NCI-H82 (cell line): ENCODE data around the gene HSPA6.
"Not testable (repeated sequence)": the region's sequence is repeated elsewhere in the genome, so short reads cannot be mapped to it uniquely, and the experiment has no call there.

Experiments used
- DNase-seq: peaks from one replicate; lab custom pipeline; 2025; lab: John Stamatoyannopoulos, UW

The HSPA6 gene

GRCh38 chr1:161503394-161503748, 21.0 kb upstream of the HSPA6 start:
- no peak for DNase-seq

DNA sequence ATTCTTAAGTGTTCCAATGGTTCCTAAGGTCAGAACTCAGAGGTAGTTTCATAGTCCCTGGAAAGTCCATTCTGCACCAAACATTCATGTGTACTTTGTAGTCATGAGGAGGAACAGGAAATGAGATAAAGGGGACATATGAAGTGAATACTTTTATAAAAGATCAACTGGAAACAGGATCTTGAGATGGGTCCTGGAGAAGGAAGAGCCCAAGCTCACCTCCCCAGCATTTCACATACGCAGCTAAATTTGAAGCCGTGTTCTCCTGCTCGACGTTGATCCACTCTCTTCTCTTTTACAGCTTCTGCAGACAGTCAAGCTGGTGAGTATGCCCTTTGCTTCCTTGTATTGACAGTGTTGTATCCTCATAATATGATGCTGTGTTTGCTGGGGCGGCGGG, 18.7 kb upstream of the HSPA6 start:
- no peak for DNase-seq

DNA sequence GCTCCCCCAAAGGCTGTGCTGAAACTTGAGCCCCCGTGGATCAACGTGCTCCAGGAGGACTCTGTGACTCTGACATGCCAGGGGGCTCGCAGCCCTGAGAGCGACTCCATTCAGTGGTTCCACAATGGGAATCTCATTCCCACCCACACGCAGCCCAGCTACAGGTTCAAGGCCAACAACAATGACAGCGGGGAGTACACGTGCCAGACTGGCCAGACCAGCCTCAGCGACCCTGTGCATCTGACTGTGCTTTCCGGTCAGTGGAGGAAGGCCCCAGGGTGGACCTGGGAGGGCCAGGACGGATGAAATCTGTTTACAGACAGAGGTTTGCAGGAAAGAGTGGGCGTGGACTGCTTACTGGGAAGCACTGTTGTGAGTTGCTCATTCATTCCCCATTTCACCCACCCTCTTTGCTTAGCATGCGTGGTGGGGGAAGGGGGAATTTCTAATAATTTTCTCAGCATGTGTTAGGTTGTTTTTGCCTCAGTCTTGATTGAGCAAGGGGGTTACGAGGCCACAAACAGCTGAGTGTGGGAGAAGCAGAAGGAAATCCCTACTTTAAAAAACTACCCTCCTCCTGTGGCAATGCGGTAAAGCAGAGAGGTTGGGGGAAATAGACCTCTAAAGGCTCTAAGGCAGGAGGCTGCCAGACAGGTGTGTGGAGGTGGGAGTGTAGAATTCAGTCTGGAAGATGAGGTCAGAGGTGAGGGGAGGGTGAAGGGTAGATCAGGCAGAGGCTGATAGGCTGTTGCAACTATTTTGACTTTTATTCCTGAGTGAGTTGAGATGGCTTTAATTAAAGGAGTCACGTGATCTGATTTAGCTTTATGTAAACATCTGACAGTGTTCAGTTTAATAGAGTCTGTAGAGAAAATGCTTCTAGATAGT, 17.8 kb upstream of the HSPA6 start:
- DNase-seq: no peak

DNA sequence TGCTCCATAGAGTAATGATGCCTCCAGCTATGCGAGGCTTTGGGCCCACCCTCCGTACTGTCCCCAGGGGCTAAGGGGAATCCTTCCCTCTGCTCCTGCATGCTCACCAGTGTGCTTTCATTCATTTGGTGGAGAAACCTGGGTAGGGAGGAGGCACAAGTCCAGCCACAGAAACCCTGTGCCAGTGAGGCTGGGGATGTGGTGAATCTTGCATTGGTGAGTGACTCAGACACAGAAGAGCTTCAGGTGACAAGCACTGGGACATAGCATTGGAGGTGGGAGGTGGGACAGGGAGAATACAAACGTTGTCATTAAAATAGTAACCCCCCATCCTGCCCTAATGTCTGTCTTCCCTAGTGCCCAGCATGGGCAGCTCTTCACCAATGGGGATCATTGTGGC, 13.9 kb upstream of the HSPA6 start:
- DNase-seq: no peak

DNA sequence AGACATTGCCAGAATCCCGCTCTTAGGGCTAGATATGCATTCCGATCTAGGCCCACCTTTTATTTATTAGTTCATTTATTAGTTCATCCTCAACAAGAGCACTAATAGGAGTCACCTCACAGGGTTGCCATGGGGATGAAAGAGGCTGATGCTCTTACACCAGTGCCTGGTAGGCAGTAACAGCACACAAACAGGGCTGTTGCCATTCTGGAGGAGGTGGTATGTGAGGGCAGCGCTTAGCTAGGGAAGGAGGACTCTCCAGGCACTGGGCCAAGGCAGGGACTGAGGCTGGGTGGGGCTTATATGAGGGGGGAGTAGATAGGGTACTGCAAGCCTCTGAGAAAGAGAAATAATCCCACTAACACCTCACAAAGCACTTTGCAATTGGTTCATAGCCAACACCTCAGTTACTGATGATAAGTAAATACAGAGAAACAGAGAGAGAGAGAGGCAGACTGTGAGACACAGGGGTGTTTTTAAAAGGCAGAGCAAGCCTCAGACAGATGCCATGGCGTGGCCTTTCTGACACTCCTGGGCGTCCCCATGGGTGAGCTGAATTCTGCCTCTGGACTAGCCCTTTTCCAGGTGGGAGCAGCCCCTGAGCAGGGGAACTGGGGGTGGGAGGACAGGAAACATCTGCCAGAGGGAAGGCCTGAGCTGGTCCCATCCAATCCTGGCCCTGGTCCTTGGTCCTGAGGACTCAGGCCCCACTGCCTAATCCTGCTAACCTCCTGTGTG, 13.2 kb upstream of the HSPA6 start:
- peak; percentile 80 for DNase-seq

- no peak for DNase-seq
Observed at GRCh38 chr1:161511756-161512060, 12.6 kb upstream of the HSPA6 start.

DNA sequence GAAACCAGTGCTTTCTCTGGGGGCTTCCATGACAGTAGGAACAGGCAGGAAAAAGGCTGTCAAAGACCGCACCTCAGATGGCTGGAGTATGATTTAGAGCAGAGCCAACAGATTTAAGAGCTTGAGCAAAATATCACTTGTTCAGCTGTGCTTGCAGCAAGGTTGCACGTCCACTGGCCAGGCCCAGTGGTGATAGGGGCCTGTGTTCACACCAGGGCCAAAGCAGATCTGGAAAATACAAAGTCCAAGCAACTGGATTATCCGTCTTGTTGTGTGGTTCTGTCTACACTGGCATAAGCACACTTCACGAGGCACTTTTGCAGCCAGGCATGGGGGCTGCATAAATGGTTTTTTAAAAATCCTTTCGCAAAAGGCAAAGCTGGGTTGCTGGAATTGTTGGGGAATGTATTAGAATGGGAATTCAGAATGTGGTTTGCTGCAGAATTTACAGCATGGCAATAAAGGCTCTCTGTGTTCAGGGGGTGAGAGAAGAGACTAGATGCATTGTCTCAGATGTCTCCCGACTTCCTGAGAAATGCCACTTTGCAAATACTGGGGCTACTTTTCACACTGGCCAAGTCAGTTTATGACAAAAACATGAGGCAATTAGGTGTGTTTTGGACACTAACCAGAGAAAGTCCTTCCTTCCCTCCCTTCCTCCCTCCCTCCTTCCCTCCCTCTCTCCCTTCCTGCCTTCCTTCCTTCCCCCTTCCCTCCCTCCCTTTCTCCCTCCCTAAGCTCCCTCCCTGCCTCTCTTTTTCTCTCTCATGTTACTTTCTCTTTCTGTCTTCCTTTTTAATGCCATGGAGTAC, 11.5 kb upstream of the HSPA6 start:
- DNase-seq: not testable (repeated sequence)

- DNase-seq: not testable (repeated sequence)
Observed at GRCh38 chr1:161513448-161513780, 10.9 kb upstream of the HSPA6 start.

DNA sequence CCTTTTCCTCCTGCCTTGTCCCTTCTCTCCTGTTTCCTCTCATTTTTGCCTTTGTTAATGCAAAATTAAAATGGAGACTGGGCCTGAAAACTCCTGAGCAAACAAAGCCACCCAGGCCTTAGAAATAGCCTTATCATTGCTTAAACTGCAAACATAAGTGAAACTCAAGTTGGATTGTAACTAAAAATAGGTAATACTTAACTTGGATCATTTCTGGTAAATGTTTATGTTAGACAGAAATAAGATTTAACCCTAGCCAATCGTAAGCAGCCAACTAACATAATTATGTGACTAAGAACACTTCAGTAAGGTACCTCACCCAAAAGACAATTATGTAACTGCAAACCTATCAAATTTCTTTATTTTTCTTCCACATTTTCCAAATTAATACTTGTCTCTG, 10.4 kb upstream of the HSPA6 start:
- DNase-seq: not testable (repeated sequence)

- peak; percentile 47 for DNase-seq
Observed at GRCh38 chr1:161523041-161523816, 1.1 kb upstream of the HSPA6 start.

- DNase-seq: not testable (repeated sequence)
Observed at GRCh38 chr1:161524742-161525291, 477 bp downstream of the HSPA6 start.

DNA sequence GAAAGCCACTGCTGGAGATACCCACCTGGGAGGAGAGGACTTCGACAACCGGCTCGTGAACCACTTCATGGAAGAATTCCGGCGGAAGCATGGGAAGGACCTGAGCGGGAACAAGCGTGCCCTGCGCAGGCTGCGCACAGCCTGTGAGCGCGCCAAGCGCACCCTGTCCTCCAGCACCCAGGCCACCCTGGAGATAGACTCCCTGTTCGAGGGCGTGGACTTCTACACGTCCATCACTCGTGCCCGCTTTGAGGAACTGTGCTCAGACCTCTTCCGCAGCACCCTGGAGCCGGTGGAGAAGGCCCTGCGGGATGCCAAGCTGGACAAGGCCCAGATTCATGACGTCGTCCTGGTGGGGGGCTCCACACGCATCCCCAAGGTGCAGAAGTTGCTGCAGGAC, 981 bp downstream of the HSPA6 start:
- DNase-seq: not testable (repeated sequence)

- DNase-seq: not testable (repeated sequence)
Observed at GRCh38 chr1:161525918-161526317, 1.6 kb downstream of the HSPA6 start.

GRCh38 chr1:161528550-161528949, 4.2 kb downstream of the HSPA6 start:
- DNase-seq: not testable (repeated sequence)

DNA sequence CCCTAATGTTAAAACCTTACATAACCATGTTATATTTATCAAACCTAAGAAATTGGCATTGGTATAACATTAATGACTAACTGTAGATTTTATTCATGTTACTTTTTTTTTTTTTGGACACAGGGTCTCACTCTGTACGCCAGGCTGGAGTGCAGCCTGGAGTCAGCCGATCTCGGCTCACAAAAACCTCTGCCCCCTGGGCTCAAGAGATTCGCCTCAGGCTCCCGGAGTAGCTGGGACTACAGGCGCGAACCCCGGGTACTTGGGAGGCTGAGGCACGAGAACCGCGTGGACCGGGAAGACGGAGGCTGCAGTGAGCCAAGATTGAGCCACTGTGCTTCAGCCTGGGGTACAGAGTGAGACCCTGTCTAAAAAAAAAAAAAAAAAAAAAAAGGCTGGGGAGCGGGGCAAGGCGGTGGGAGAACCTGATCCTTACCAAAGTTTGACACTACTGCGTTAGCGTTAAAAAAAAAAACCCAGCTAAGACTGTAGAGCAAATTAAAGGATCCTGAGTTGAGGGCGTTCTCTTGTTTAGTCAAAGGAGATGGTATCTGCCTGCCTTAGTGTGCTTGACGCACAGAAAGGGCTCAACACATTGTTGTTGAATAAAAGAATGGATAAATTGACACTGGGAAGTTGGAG, 5.2 kb downstream of the HSPA6 start:
- not testable (repeated sequence) for DNase-seq

- peak; percentile 86 for DNase-seq
Observed at GRCh38 chr1:161530158-161530557, 5.8 kb downstream of the HSPA6 start.

DNA sequence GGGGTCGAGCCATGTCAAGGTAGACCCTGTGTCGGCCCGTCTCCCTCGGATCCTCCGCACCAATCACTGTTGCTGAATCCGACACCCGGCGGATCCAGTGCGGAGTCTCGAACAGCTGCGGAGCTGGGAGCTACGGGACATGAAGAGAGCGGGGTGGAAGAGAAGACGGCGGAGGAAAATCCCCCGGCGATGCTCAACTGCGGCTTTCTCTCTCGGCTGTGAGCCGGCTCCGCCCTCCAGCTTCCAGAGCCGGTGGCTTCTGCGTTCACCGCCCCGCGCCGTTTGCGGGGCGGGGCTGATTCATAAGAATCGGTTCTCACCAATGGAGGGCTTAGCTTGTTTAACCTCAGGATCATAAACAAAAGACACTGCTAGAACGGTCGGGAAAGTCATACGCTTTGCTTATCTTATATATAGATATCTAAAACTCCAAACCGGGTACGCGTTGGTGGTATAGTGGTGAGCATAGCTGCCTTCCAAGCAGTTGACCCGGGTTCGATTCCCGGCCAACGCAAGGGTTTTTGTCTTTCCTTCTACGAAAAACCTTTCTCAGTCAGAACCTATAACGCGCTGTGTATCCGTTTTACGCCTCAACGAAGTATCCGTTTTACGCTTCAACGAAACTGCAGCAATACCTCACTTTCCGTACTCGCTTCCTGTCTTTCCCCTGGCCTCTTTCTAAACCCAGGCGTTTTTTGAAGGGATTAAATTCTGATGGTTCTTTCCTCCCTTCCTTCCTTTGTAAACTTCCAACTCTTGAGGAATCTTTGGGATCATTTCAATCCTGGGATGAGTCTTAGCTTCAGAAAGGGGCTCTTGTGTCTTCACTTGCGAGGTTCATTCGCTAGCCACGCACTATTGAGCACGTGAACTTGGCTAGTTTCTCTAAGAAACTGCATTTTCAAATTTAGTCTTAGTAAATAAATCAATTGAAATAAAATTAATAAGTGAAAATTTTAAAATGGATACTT, 6.6 kb downstream of the HSPA6 start:
- peak; percentile 99 for DNase-seq

DNA sequence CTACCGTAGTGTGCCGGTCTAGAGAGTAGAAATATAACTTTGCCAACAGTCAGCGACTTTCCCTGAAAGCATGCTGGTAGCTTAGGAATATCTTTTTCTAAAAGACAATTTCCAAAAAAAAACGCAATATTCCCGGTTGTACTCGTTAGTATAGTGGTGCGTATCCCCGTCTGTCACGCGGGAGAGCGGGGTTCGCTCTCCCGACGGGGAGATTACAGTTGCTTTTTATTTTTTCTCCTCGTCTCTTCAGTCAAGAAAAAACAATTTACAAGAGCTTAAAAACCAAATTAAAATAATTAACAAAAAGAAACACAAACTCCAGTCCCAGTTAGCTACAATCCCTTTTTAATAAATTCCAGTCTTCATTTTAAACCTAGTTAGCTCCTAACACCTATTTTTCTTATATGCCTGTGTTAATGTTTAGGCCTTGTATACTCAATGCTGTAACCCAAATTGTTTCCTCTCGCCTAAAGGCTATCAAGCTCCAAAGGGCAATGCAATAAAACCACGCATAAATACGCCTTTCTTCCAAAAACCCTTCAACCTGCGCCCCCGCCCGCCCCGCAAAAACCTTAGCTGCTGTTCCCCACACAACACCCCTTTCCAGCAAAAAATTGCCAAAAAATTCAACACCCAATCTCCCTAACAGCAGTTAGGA, 7.8 kb downstream of the HSPA6 start:
- no peak for DNase-seq
